ENCODE data around the gene CARS1. TPM values are rescaled to one million over a fixed set of nuclear protein-coding genes. Genes with fewer than 3 reads are reported as not detected.
A peak's percentile ranks its signal among the peaks of the same experiment; 100 is the strongest.

The CARS1 gene
- total RNA-seq, 1 donor from 2014 or later = 134 TPM

DNA sequence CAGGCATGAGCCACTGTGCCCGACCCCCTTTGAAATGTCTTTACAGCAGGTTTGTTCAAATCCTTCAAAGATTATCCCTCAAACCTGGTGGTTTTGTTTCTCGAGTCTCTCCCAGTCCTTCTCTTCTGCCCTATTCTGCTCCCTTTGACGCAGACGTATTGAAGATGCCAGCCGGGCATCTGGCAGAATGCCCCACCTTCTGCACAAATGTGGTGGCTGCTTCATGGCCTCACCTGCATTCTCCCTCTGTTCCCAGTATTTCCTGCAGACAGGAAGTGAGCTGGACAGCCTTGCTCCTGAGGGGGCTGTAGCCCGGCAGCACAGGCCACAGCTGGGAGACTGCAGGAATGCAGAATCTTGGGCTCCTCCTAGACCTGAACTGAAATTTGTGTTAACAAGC lies 60.2 kb downstream of the CARS1 start:
- Mint-ChIP-seq H3K4me3 (ENCODE audit: unreplicated experiment) (no peak overlapping the region), H3K9me3 (ENCODE audit: unreplicated experiment) (no peaks in the 10 kb centered on the region), H3K27me3 (ENCODE audit: unreplicated experiment) (no peaks in the 10 kb centered on the region), H3K36me3 (ENCODE audit: unreplicated experiment) (peaks cover 14% of the 10 kb centered on the region), H3K27ac (ENCODE audit: unreplicated experiment) (no peak overlapping the region), H3K4me1 (ENCODE audit: unreplicated experiment) (peaks cover 37% of the 10 kb centered on the region)
- DNase-seq (ENCODE audit: extremely low spot score, unreplicated experiment) = no peak
- TF ChIP-seq, protein P1, sequence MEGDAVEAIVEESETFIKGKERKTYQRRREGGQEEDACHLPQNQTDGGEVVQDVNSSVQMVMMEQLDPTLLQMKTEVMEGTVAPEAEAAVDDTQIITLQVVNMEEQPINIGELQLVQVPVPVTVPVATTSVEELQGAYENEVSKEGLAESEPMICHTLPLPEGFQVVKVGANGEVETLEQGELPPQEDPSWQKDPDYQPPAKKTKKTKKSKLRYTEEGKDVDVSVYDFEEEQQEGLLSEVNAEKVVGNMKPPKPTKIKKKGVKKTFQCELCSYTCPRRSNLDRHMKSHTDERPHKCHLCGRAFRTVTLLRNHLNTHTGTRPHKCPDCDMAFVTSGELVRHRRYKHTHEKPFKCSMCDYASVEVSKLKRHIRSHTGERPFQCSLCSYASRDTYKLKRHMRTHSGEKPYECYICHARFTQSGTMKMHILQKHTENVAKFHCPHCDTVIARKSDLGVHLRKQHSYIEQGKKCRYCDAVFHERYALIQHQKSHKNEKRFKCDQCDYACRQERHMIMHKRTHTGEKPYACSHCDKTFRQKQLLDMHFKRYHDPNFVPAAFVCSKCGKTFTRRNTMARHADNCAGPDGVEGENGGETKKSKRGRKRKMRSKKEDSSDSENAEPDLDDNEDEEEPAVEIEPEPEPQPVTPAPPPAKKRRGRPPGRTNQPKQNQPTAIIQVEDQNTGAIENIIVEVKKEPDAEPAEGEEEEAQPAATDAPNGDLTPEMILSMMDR (IDR thresholded peaks at IDR 0.05) = no peak

DNA sequence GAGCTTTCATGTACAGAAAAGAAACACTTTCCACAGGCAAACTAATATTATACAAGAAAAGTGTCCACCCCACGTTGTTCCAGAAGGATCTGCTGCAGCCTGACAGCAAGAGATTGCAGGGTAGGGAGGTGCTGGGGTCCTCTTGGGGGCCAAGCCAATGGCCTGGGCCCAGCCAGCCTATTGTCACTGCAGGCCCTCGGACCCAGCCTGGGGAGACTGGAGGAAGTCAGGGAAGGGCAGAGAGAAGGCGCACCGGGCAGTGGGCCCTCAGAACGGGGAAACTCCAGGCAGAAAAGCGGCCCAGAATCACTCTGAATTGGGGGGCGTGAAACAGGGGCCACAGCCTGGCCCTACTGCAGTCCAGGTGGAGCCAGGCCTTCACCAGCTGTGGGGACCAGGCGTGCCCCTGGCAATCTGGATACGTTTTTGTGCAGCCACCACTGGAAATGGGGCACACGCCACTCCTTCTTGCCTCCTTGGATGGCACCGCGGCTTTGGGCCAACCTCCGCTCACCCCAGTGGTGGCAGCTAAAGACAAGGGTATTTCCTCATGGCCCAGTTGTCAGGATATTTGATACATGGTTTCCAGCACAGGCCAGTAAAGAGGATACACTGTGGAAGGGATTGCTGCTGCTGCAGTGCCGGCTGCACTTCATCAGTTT lies 61.2 kb downstream of the CARS1 start:
- H3K9me3 Mint-ChIP-seq (ENCODE audit: unreplicated experiment) = no peaks in the 10 kb centered on the region
- no peak overlapping the region for H3K4me3 Mint-ChIP-seq (ENCODE audit: unreplicated experiment)
- H3K27me3 Mint-ChIP-seq (ENCODE audit: unreplicated experiment) = no peaks in the 10 kb centered on the region
- DNase-seq (ENCODE audit: extremely low spot score, unreplicated experiment) = no peak
- peaks cover 4% of the 10 kb centered on the region for H3K36me3 Mint-ChIP-seq (ENCODE audit: unreplicated experiment)
- peaks cover 28% of the 10 kb centered on the region for H3K4me1 Mint-ChIP-seq (ENCODE audit: unreplicated experiment)
- H3K27ac Mint-ChIP-seq (ENCODE audit: unreplicated experiment) = no peak overlapping the region
- TF ChIP-seq, protein P1 (IDR thresholded peaks at IDR 0.05) = no peak

DNA sequence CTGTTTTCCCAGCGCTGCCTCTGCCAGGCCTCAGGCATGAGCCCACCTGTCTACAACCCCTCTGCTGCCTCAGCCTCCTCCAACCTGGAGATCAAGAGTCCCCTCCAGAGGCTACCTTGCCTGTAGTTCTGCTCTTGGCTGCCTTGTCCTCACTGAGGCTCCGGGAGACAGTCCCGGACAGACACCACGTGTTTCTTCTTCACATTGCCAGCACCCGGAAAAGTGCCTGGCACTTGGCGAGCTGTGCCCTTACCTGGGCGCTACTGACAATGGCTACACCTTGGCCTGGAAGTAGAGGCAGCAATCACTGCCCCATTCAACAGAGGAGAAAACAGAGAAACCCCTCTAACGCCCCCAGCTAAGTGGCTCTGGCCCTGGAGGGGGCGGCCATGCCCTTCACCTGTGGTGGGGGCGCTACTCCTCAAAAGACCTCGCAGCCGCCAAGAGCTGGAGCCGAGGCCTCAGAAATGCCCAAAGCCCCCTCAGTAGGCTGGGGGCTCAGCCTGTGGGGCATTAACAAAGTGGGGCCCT lies 62.1 kb downstream of the CARS1 start:
- TF ChIP-seq, protein P1 (IDR thresholded peaks at IDR 0.05) = no peak
- H3K4me3 Mint-ChIP-seq (ENCODE audit: unreplicated experiment) = no peak overlapping the region

DNA sequence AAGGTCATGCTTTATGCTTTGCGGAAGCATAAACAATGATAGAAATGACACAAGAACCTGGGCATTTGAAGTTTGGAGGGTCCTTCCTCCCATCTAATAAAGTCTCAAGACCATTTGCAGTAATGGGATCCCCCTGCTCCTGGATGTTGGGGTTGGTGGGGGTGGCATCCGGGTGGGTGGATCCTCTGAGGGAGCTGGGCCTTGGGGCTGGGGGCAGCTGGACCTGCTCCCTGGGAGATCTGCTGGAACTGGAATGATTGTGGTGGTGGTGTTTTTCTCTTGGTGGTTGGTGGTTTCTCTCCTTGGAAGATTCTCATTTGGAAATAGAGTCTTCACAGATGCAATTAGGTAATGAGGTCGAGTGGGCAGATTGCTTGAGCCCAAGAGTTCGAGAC lies 62.9 kb downstream of the CARS1 start:
- TF ChIP-seq, protein P1 (IDR thresholded peaks at IDR 0.05) = no peak
- Mint-ChIP-seq H3K27me3 (ENCODE audit: unreplicated experiment) (no peaks in the 10 kb centered on the region), H3K4me3 (ENCODE audit: unreplicated experiment) (no peak overlapping the region), H3K4me1 (ENCODE audit: unreplicated experiment) (peaks cover 27% of the 10 kb centered on the region), H3K27ac (ENCODE audit: unreplicated experiment) (no peak overlapping the region), H3K36me3 (ENCODE audit: unreplicated experiment) (peaks cover 1% of the 10 kb centered on the region), H3K9me3 (ENCODE audit: unreplicated experiment) (no peaks in the 10 kb centered on the region)
- DNase-seq (ENCODE audit: extremely low spot score, unreplicated experiment) = no peak

More for the DNA sequence above, 62.1 kb downstream of the CARS1 start:
- Mint-ChIP-seq H3K9me3 (ENCODE audit: unreplicated experiment) (no peaks in the 10 kb centered on the region), H3K4me1 (ENCODE audit: unreplicated experiment) (peaks cover 27% of the 10 kb centered on the region), H3K36me3 (ENCODE audit: unreplicated experiment) (peaks cover 4% of the 10 kb centered on the region), H3K27ac (ENCODE audit: unreplicated experiment) (no peak overlapping the region), H3K27me3 (ENCODE audit: unreplicated experiment) (no peaks in the 10 kb centered on the region)
- no peak for DNase-seq (ENCODE audit: extremely low spot score, unreplicated experiment)

DNA sequence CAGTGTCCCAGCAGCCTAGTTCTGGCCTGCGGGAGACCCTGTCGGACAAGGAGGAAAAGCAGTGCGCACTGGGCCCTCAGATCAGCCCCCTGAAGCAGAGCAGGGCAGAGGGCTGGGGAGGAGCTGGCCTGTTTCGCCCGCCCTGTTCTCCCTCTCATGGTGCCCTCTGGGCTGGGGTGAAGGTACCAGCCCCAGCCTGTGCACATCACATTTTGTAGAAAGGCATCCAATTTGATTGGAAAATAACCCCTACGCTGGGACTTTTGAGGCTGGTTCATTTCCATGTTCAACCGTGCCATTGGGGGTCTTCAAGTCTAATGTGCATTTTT lies 64.3 kb downstream of the CARS1 start:
- Mint-ChIP-seq H3K4me1 (ENCODE audit: unreplicated experiment) (peaks cover 36% of the 10 kb centered on the region), H3K36me3 (ENCODE audit: unreplicated experiment) (no peaks in the 10 kb centered on the region), H3K27me3 (ENCODE audit: unreplicated experiment) (no peaks in the 10 kb centered on the region), H3K4me3 (ENCODE audit: unreplicated experiment) (peak overlapping the region; percentile 91), H3K9me3 (ENCODE audit: unreplicated experiment) (no peaks in the 10 kb centered on the region), H3K27ac (ENCODE audit: unreplicated experiment) (no peak overlapping the region)
- no peak for DNase-seq (ENCODE audit: extremely low spot score, unreplicated experiment)
- TF ChIP-seq, protein P1 (IDR thresholded peaks at IDR 0.05) = no peak

All from osteocyte (in vitro differentiated cells).